Thymus (tissue), 11 donors: Measurements from ENCODE around the gene ADAMTS1. TPM values are rescaled to one million over a fixed set of nuclear protein-coding genes. Genes with fewer than 3 reads are reported as not detected.

Experiments used
- DNase-seq, 9 donors: peaks; one replicate each; pipeline ENCODE4 v3.0.0-alpha.2; 2013; ENCODE audit warnings: low spot score in 9 of 9, low read depth in 6 of 9, missing footprints in 1 of 9
- H3K27ac ChIP-seq, 2 donors: one replicate each; pipeline ENCODE4 v1.5.1; 2013; ENCODE audit warnings: control low read depth in 1 of 2, low read depth in 1 of 2, low read length in 1 of 2, mild to moderate bottlenecking in 1 of 2, moderate library complexity in 1 of 2
- H3K27me3 ChIP-seq, 2 donors: one replicate each; pipeline ENCODE4 v1.5.1; 2013; ENCODE audit warnings: low read length in 1 of 2; ENCODE audit not compliant: control insufficient read depth in 2 of 2, insufficient read depth in 1 of 2
- H3K36me3 ChIP-seq, 2 donors: one replicate each; pipeline ENCODE4 v1.5.1; 2013; ENCODE audit warnings: low read length in 1 of 2, mild to moderate bottlenecking in 1 of 2, moderate library complexity in 1 of 2; ENCODE audit not compliant: control insufficient read depth in 2 of 2, insufficient read depth in 2 of 2
- H3K4me1 ChIP-seq, 2 donors: one replicate each; pipeline ENCODE4 v1.5.1; 2013; ENCODE audit warnings: low read length in 2 of 2; ENCODE audit not compliant: control insufficient read depth in 2 of 2, insufficient read depth in 2 of 2
- H3K4me3 ChIP-seq, 2 donors: one replicate each; pipeline ENCODE4 v1.5.1; 2013; ENCODE audit warnings: low read length in 2 of 2, control low read depth in 1 of 2, mild to moderate bottlenecking in 1 of 2
- H3K9me3 ChIP-seq, 2 donors: one replicate each; pipeline ENCODE4 v1.5.1; 2013; ENCODE audit warnings: low read length in 1 of 2, mild to moderate bottlenecking in 1 of 2; ENCODE audit not compliant: control insufficient read depth in 2 of 2, insufficient read depth in 1 of 2
- WGBS: extraction: QIAGEN DNeasy Blood & Tissue Kit; methylation state at CpG from one replicate; pipeline ENCODE4 v1.1.7; 2013; 5-methylcytosine and 5-hydroxymethylcytosine counted together
- polyA plus RNA-seq: library from polyadenylated mRNA; stranded (reverse); fragments of 200-250 nt; gene quantifications from one replicate; pipeline ENCODE4 v1.2.3, GENCODE V29; 2013
- total RNA-seq: library from RNA; stranded (reverse); fragments of 120-200 nt; gene quantifications from one replicate; pipeline ENCODE4 v1.2.4, GENCODE V29; 2013
- donor health status: healthy.

ADAMTS1 gene
- total and polyA plus RNA-seq, 2 donors = 2.0 to 18.3 TPM

DNA sequence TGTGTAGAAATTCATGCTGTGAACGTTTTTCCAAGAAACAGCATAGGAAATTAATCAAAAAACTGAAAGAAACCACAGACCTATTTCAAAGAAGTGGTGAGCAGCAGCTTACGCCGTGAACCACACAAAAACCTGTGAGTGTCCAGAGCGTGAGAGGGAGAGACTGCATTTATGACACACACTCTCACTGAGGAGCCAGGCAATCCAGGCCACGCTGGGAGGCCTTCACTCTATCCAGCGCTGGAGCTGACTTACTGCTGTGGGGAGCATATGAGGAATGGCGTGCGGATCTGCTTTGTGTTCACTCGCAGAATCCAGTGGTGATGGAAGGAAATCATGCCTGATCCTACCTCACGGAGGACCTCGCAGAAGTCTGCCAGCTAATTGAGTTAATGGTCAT lies 12.7 kb downstream of the ADAMTS1 start:
- WGBS = 67% methylated on average over 11 of the region's 11 CpGs
- peaks cover 0 to 4% of the 10 kb centered on the region in 2 donors for H3K4me1 ChIP-seq

DNA sequence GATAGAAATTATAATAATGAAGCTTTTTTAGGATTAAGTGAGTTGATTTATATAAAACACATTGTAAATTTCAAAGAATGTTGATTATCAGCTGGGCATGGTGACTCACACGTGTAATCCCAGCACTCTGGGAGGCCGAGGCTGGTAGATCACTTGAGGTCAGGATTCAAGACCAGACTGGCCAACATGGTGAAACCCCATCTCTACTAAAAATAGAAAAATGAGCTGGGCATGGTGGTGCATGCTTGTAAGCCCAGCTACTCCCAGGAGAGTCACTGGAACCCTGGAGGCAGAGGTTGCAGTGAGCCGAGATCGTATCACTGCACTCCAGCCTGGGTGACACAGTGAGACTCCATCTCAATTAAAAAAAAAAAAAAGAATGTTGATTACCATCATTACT lies 18.4 kb downstream of the ADAMTS1 start:
- no peak overlapping the region for H3K4me3 ChIP-seq
- no peaks in the 10 kb centered on the region for H3K4me1 ChIP-seq
- H3K27ac ChIP-seq = no peak overlapping the region
- H3K36me3 ChIP-seq = no peaks in the 10 kb centered on the region
- WGBS = 97% methylated on average over 4 of the region's 4 CpGs
- no peaks in the 10 kb centered on the region for H3K9me3 ChIP-seq
- DNase-seq = no peak
- no peaks in the 10 kb centered on the region for H3K27me3 ChIP-seq

More for the DNA sequence above, 12.7 kb downstream of the ADAMTS1 start:
- no peak for DNase-seq
- Histone ChIP-seq H3K27ac (no peak overlapping the region), H3K4me3 (no peak overlapping the region), H3K36me3 (peaks cover 0 to 4% of the 10 kb centered on the region in 2 donors), H3K27me3 (no peaks in the 10 kb centered on the region), H3K9me3 (no peaks in the 10 kb centered on the region)

- Histone ChIP-seq H3K9me3 (no peaks in the 10 kb centered on the region), H3K27ac (no peak overlapping the region), H3K27me3 (no peaks in the 10 kb centered on the region), H3K4me3 (no peak overlapping the region), H3K36me3 (no peaks in the 10 kb centered on the region), H3K4me1 (no peaks in the 10 kb centered on the region)
- DNase-seq = no peak
- 75% methylated on average over 4 of the region's 4 CpGs for WGBS
These were observed 24.7 kb downstream of the ADAMTS1 start for GRCh38 chr21:26820509-26820908.

DNA sequence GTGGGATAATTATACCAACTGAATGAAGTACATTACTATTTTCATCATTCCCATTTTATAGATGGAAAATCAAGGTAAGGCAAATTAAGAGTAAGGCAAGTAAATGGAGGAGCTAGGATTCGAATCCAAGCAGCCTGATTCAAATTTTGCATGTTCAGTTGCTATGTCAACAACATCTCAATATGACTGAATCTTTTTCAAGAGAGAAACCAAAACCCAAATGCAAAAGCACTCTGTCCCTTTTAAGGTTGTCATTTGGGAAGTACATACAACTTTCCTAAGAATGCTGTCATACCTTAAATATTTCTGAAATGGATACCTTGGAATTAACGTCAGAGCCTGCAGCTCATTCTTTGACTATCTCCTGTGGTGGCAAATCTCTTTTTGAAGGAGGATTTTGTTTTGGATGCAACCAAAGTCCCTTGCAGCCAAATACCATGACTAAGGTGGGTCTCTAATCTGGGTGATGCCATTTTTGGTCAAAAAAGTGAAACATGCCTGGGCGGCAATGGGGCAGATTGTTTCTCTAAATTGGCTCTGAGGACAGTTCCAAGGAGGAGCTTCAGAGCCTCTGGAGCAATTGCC lies 25.4 kb downstream of the ADAMTS1 start:
- no peaks in the 10 kb centered on the region for H3K4me1 ChIP-seq
- no peaks in the 10 kb centered on the region for H3K27me3 ChIP-seq
- no peak for DNase-seq
- no peaks in the 10 kb centered on the region for H3K9me3 ChIP-seq
- no peak overlapping the region for H3K27ac ChIP-seq
- 94% methylated on average over 3 of the region's 3 CpGs for WGBS
- H3K36me3 ChIP-seq = no peaks in the 10 kb centered on the region
- no peak overlapping the region for H3K4me3 ChIP-seq

- Histone ChIP-seq H3K4me3 (no peak overlapping the region), H3K4me1 (no peaks in the 10 kb centered on the region), H3K36me3 (no peaks in the 10 kb centered on the region), H3K27me3 (no peaks in the 10 kb centered on the region), H3K9me3 (no peaks in the 10 kb centered on the region), H3K27ac (no peak overlapping the region)
- 97% methylated on average over 2 of the region's 2 CpGs for WGBS
- DNase-seq = no peak
These were observed 26.3 kb downstream of the ADAMTS1 start for GRCh38 chr21:26818906-26819305.

DNA sequence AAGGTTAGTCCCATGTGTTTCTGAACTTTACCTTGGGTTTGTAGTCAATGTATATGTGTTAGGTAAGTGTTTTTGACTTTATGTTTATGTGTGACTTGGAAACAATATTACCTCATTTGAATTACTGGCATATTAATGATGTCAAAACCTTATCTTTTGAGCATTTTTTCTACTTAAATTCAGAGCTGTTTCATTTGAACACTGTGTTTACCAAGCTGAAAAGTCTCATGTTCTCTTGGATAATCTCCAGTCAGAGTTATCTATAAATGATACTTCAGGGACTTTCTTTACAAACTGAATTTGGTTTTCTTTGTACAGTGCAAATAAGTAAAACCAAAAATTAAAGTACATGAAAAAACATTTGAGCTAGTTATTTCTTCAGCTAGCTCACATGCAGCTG lies 30.0 kb downstream of the ADAMTS1 start:
- no peaks in the 10 kb centered on the region for H3K9me3 ChIP-seq
- H3K4me1 ChIP-seq = no peaks in the 10 kb centered on the region
- no peaks in the 10 kb centered on the region for H3K27me3 ChIP-seq
- H3K27ac ChIP-seq = no peak overlapping the region
- DNase-seq = no peak
- no peak overlapping the region for H3K4me3 ChIP-seq
- H3K36me3 ChIP-seq = no peaks in the 10 kb centered on the region

GRCh38 chr21:26814386-26814785 lies 30.8 kb downstream of the ADAMTS1 start:
- H3K27ac ChIP-seq = no peak overlapping the region
- no peaks in the 10 kb centered on the region for H3K27me3 ChIP-seq
- no peaks in the 10 kb centered on the region for H3K36me3 ChIP-seq
- 0% methylated on average over 1 of the region's 1 CpG for WGBS
- DNase-seq = no peak
- no peak overlapping the region for H3K4me3 ChIP-seq
- no peaks in the 10 kb centered on the region for H3K4me1 ChIP-seq
- no peaks in the 10 kb centered on the region for H3K9me3 ChIP-seq

- Histone ChIP-seq H3K4me1 (no peaks in the 10 kb centered on the region), H3K27ac (no peak overlapping the region), H3K27me3 (no peaks in the 10 kb centered on the region), H3K9me3 (no peaks in the 10 kb centered on the region), H3K4me3 (no peak overlapping the region), H3K36me3 (no peaks in the 10 kb centered on the region)
- 66% methylated on average over 8 of the region's 8 CpGs for WGBS
- DNase-seq = no peak
These were observed 31.7 kb downstream of the ADAMTS1 start for GRCh38 chr21:26813426-26813998.

- Histone ChIP-seq H3K4me1 (no peaks in the 10 kb centered on the region), H3K9me3 (no peaks in the 10 kb centered on the region), H3K27ac (no peak overlapping the region), H3K36me3 (no peaks in the 10 kb centered on the region), H3K4me3 (no peak overlapping the region), H3K27me3 (no peaks in the 10 kb centered on the region)
- 98% methylated on average over 1 of the region's 1 CpG for WGBS
- DNase-seq = no peak
These were observed 33.0 kb downstream of the ADAMTS1 start for GRCh38 chr21:26812173-26812572.
